ENCODE measurements around the gene CRLF1. TPM values are rescaled to one million over a fixed set of nuclear protein-coding genes. Genes with fewer than 3 reads are reported as not detected.

The CRLF1 gene
- total and polyA plus RNA-seq, 2 donors (not counting 1 experiment from before 2014, with no cell fraction given) = not detected

- peak overlapping the region; percentile 97 for H2AFZ ChIP-seq (ENCODE audit: insufficient read depth, low read depth, low read length, poor library complexity, severe bottlenecking)
Measured at GRCh38 chr19:18636183-18636968, 29.8 kb upstream of the CRLF1 start.

More at GRCh38 chr19:18636183-18636968, 29.8 kb upstream of the CRLF1 start:
- Histone ChIP-seq H3K4me3 (ENCODE audit: control extremely low read depth in 1 of 5, extremely low read depth in 1 of 5, insufficient read depth in 1 of 5, low read depth in 2 of 5, low read length in 4 of 5) (peak overlapping the region in 4 of 5 experiments; percentile 71 to 95 (median 82)), H3K79me2 (ENCODE audit: control insufficient read depth, insufficient read depth, low read length) (peaks cover 13% of the 10 kb centered on the region), H4K20me1 (ENCODE audit: control insufficient read depth, insufficient read depth, low read length, poor library complexity, severe bottlenecking) (no peaks in the 10 kb centered on the region), H3K4me2 (replicated peaks; ENCODE audit: low read depth, low read length, poor library complexity, severe bottlenecking) (peak overlapping the region; percentile 91), H3K27me3 (replicated peaks in 1 of 4; ENCODE audit: control extremely low read depth in 1 of 4, control insufficient read depth in 3 of 4, insufficient read depth in 4 of 4, low read length in 3 of 4) (no peaks in the 10 kb centered on the region), H3K27ac (ENCODE audit: low read length in 2 of 2) (peak overlapping the region; percentile 46 to 84), H3K4me1 (ENCODE audit: control insufficient read depth in 2 of 2, insufficient read depth in 2 of 2, low read length in 2 of 2) (peaks cover 12 to 27% of the 10 kb centered on the region in 2 donors), H3K9me3 (ENCODE audit: control extremely low read depth in 1 of 3, control insufficient read depth in 2 of 3, insufficient read depth in 1 of 3, low read length in 2 of 3) (peaks cover 0 to 6% (median 0%) of the 10 kb centered on the region in 3 donors), H3K36me3 (replicated peaks in 1 of 2; ENCODE audit: control extremely low read depth in 1 of 2, control insufficient read depth in 1 of 2, extremely low read depth in 1 of 2, insufficient read depth in 2 of 2, low read length in 1 of 2) (no peaks in the 10 kb centered on the region), H3K9ac (ENCODE audit: low read length) (peak overlapping the region; percentile 93)
- POLR2A ChIA-PET = interaction anchor here (1.6 kb wide), 1 partner anchor 47 kb away, joined by 4 read pairs; the partner anchor contains the start of gene REX1BD
- Mint-ChIP-seq H3K4me3 (peak overlapping the region; percentile 95), H3K9me3 (ENCODE audit: insufficient read depth) (no peaks in the 10 kb centered on the region), H3K27ac (peak overlapping the region; percentile 95), H3K4me1 (peaks cover 25% of the 10 kb centered on the region), H3K27me3 (peaks cover 3% of the 10 kb centered on the region)
- peak; percentile 87 for ATAC-seq (ENCODE audit: low read depth)
- WGBS (ENCODE audit: insufficient coverage) = under 1% methylated on average over 37 of the region's 44 CpGs
- intact Hi-C loops (cut with micrococcal nuclease) = loop anchor here (1.0 to 5.0 kb wide), 8 partner anchors 47 to 427 kb away; partner anchors contain the start of genes ARMC6, CRTC1, ELL and SLC25A42
- DNase-seq = peak; percentile 98
- CTCF ChIA-PET = no interaction called here
- TF ChIP-seq CTCF (IDR thresholded peaks at IDR 0.05) = no peak
- no peak for TF ChIP-seq EZH2 (IDR thresholded peaks at IDR 0.05; ENCODE audit: borderline replicate concordance, insufficient read depth, low read depth, low read length, poor library complexity, severe bottlenecking)

Data from B cell (primary cell).